DMS114 treated with DMSO at 0.1 percent for 48 hours (cell line): ENCODE results near the gene HIBCH.

ENCODE experiments used
- DNase-seq: peaks from one replicate; lab custom pipeline; 2025; ENCODE audit not compliant: unreplicated experiment; lab: John Stamatoyannopoulos, UW

HIBCH gene

DNA sequence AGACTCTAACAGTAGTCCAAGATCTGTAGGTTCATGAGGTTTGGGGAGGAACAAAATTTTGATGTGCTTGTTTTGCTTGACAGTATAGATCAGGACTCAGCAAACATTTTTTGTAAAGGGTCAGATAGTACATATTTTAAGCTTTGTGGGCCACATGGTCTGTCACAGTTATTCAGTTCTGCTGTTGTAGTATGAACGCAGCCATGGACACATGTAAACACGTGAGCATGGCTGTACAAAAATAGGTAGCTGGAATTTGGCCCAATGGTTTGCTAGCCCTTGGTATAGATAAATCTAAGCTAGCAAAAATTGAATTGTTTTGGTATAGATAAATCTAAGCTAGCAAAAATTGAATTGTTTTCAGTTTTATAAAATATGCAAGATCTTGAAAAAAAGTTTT is 120.5 kb downstream of the HIBCH start:
- no peak for DNase-seq

- DNase-seq, result no peak
Observed at GRCh38 chr2:190197143-190197720, 122.4 kb downstream of the HIBCH start.

DNA sequence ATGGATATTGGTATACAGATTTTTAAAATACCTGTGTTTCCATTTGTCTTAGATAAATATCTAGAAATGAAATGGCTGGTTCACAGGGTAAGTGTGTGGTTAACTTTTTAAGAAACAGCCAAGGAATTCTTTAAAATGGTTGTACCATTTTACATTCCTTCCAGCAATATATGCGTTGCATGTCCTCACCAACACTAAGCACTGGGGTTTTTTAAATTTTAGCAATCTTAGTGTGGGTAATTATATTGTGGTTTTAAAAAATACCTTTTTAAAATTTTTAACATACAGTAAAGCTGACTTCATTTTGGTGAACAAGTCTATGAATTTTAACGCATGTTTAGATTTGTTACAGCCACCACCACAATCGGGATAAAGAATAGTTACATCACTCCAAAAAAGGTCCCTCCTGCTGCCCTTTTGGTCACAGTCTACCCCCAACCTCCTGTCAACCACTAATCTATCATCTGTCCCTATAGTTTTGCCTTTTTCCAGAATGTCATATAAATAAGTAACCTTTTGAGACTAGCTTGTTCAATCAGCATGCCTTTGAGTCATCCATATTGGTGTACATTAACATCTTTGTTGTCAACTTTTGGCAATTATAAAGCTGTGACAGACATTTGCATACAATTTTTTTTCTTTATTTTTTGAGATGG is 129.0 kb downstream of the HIBCH start:
- DNase-seq, result no peak

DNA sequence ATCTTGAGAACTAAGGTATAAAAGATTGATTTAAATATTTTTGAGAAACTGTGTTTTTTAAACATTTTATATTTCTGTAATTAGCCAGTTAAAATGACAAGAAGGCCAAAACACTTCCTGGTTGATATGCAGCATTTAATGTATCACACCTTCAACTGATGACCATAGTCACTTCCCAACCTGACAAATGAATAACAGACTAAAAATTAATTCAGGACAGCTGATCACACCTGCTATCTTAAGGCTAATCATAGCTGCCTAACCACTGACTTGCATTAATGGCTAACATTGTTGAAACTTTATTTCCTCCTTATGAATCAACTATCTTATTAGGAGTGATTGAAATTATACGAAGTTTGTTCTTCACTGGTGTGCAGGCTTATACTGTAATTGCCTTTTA is 131.3 kb downstream of the HIBCH start:
- DNase-seq, result no peak

GRCh38 chr2:190186238-190186637 is 133.4 kb downstream of the HIBCH start:
- DNase-seq, result no peak

GRCh38 chr2:190185380-190185779 is 134.2 kb downstream of the HIBCH start:
- no peak for DNase-seq

DNA sequence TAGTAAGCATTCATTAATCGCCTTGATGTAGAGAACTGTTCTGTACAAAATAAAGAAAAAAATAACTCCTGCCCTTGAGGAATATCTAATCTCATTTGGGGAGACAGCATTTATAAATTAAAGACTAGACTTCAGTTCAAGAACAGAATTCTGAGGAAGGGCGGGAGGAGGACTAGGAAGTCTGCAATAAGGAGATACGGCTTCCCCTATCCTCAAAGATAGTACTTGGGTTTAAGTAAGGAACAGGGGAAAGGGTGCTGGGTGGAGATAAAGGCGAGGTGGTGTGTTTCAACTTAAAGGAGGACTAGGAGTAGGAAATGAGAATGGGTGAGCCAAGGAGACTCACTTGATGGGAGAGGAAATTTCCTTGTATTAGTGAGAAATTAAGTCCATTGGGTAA is 135.2 kb downstream of the HIBCH start:
- DNase-seq, result no peak

- DNase-seq, result no peak
Observed at GRCh38 chr2:190183539-190183938, 136.1 kb downstream of the HIBCH start.

DNA sequence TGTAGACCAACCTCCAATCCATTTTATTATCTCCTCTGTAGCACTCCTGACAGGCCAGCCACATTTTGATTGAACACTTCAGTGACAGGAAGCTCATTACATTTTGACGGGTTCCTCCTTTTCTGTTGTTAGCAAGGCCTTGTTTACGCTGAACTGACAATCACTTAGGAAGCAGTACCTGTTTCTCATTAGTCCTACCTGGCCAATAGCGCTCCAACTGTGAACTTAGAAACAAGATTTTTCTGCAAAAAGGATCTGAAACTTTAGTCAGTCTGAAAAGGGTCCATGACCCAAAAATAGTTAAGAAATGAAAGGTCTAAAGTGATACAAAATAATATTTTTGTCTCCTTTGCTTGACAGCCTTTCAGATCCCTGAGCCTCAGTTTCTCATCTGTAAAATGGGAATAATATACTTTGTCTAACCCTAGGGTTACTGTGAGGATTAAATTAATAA is 137.5 kb downstream of the HIBCH start:
- no peak for DNase-seq

DNA sequence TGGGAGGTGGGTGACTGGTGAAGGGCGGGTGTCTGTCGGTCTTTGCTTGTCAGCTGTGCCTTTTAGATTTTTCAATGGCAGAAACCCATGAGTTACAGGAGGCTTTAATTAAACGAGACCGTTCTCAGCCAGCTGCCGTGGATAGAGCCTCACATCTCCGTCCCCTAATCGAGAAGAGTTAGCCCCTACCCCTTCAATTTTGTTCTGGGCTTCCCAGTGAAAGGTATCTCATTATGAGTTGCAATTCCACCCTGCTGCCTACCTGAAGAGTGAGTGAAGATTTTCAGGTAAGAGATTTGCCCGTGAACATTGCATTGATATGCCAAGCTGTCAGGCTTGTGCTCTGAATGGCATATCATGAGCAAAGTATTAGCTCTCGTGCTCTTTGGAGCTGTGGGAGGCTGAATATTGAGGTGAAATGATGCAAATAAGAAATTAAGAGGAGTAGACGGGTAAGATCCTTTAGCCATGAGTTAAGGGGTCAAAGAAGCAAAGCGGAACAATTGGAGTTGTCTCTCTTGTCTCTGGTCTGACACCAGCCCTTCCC is 138.4 kb downstream of the HIBCH start:
- DNase-seq, result no peak

- no peak for DNase-seq
Observed at GRCh38 chr2:190180313-190181122, 139.1 kb downstream of the HIBCH start.

- no peak for DNase-seq
Observed at GRCh38 chr2:190179754-190180312, 139.8 kb downstream of the HIBCH start.

GRCh38 chr2:190178066-190178722 is 141.4 kb downstream of the HIBCH start:
- DNase-seq, result no peak

GRCh38 chr2:190177249-190178040 is 142.2 kb downstream of the HIBCH start:
- no peak for DNase-seq

GRCh38 chr2:190173392-190173791 is 146.2 kb downstream of the HIBCH start:
- DNase-seq, result no peak

DNA sequence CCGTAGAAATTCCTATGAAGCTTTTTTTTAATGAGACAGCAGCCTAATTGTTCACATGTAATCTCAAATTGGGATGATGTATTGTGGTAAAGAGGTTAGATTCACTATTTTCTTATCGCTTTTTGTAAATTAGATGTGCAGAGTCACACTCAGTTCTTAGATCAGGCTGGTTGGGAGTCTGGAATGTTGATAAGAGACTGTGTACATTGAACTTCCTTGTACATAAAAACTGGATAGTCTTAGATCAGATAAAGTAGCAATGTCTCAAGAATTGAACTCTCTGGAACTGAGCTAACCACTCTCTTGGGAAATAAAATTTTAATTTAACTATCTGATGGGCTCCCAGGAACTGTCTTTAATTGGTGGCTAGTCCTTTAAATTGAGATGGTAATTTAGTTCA is 149.0 kb downstream of the HIBCH start:
- DNase-seq, result no peak

GRCh38 chr2:190169221-190170072 is 150.2 kb downstream of the HIBCH start:
- DNase-seq, result no peak

DNA sequence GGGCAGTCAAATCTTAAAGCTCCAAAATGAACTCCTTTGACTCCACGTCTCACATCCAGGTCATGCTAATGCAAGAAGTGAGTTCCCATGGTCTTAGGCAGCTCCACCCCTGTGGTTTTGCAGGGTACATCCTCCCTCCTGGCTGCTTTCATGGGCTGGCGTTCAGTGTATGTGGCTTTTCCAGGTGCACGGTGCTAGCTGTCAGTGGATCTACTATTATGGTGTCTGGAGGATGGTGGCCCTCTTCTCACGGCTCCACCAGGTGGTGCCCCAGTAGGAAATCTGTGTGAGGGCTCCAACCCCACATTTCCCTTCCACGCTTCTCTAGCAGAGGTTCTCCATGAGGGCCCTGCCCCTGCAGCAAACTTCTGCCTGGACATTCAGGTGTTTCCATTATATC is 151.9 kb downstream of the HIBCH start:
- DNase-seq, result no peak

DNA sequence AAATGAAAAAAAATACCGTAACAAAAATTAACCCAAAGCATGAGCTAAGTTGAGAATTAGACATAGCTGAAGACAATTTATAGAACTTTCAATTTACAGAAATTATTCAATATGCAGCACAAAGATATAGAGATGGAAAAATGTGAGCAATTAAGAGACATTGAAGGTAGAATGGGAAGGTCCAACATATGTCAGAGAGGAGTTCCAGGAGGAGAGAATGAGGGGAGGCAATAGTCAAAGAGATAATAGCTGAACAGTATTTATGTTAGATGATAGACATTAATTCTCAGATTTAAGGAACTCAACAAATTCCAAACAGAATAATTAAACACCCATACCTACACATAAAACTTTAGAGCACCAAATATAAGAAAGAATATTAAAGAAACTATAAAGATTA is 154.1 kb downstream of the HIBCH start:
- DNase-seq, result no peak
